Epithelial cell of proximal tubule (primary cell): ENCODE measurements around the gene RNF111. TPM values are rescaled to one million over a fixed set of nuclear protein-coding genes. Genes with fewer than 3 reads are reported as not detected.
A peak's percentile ranks its signal among the peaks of the same experiment; 100 is the strongest.

Experiments
- DNase-seq: peaks from one replicate; pipeline ENCODE4 v3.0.0-alpha.2; 2011; ENCODE audit warnings: low read depth
- H3K4me3 ChIP-seq: 2 replicates; pipeline ENCODE4 v1.5.1; 2011; ENCODE audit warnings: low read depth, mild to moderate bottlenecking, low read length
- total RNA-seq: library from RNA; depleted of rRNA; stranded (reverse); fragments of >200 nt; gene quantifications from 2 replicates; pipeline ENCODE4 v1.2.3, GENCODE V29; 2015
- TF ChIP-seq, protein P1 (sequence below): conservative IDR thresholded peaks from 2 replicates; pipeline ENCODE4 v1.5.1; 2012; ENCODE audit warnings: low read depth, mild to moderate bottlenecking, low read length

The RNF111 gene
- total RNA-seq, 1 donor from 2014 or later: 8.5 TPM

DNA sequence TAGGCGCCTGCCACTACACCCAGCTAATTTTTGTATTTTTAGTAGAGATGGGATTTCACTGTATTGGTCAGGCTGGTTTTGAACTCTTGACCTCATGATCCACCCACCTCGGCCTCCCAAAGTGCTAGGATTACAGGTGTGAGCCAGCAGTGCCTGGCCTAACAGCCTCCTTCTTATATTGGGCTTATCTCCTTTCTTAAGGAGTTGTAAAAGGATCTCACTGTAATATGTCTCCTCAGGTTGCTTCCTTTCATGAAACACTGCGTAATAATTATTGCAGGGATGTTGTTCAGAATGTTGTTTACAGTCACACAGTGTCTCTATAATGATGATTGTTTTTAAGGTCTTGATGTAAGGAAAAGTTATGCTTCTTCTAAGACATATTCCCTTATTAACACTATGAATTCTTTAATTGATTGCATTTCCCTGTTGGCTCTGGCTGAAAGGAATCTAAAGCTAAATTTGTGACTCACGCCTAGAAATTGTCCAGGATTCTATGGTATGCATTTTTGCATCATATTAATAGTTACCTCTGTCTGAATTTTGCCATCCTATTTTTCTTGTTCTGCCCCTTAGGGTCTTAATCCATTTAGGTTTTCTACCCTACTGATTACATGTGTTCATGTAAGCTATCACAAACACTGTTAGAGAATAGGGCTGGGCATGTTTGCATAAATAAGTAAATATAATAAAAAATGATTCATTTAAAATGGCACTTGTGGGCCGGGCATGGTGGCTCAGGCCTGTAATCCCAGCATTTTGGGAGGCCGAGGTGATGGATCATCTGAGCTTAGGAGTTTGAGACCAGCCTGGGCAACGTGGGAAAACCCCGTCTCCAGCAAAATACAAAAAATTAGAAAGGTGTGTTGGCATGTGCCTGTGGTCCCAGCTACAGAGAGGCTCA, 24.5 kb upstream of the RNF111 start:
- DNase-seq: no peak
- TF ChIP-seq, protein P1, sequence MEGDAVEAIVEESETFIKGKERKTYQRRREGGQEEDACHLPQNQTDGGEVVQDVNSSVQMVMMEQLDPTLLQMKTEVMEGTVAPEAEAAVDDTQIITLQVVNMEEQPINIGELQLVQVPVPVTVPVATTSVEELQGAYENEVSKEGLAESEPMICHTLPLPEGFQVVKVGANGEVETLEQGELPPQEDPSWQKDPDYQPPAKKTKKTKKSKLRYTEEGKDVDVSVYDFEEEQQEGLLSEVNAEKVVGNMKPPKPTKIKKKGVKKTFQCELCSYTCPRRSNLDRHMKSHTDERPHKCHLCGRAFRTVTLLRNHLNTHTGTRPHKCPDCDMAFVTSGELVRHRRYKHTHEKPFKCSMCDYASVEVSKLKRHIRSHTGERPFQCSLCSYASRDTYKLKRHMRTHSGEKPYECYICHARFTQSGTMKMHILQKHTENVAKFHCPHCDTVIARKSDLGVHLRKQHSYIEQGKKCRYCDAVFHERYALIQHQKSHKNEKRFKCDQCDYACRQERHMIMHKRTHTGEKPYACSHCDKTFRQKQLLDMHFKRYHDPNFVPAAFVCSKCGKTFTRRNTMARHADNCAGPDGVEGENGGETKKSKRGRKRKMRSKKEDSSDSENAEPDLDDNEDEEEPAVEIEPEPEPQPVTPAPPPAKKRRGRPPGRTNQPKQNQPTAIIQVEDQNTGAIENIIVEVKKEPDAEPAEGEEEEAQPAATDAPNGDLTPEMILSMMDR: no peak
- H3K4me3 ChIP-seq: no peak overlapping the region

DNA sequence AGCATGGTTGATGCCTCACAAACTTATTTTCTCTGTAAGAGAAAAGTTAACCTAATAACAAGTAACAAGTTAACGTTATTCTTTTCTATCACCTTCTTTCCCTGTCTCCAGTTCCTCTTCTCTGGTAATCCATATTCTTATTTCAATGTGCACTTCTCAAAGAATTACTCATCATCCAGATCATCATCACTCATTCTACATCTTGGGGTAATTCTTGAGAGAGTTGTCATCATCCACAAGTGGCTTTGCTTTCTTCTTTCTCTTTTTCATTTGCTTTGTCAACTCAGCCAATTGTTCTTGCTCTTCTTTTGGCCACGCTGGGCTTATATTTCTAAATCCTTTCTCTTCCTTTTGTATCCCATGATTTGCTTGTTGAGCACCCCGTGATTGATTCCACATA, 20.8 kb upstream of the RNF111 start:
- DNase-seq: no peak
- no peak overlapping the region for H3K4me3 ChIP-seq
- TF ChIP-seq, protein P1: no peak

DNA sequence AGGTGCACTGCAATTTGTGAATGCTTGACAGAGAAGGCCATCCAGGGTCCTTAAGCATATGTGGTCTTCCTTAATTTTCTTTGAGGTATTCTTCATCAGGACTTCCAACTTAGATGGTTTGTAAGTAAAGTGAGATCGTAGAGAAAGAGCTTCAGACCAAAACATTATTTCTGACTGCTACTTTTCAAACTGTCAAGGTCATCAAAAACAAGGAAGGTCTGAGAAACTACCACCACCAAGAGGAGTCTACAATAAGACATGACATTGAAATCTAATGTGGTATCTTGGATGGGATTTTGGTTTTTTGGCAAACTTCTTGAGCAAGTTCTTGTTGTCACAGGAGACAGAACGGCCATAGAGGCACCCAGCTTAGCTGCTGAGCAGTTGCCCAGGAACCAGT, 20.0 kb upstream of the RNF111 start:
- TF ChIP-seq, protein P1: no peak
- no peak for DNase-seq
- H3K4me3 ChIP-seq: no peak overlapping the region

DNA sequence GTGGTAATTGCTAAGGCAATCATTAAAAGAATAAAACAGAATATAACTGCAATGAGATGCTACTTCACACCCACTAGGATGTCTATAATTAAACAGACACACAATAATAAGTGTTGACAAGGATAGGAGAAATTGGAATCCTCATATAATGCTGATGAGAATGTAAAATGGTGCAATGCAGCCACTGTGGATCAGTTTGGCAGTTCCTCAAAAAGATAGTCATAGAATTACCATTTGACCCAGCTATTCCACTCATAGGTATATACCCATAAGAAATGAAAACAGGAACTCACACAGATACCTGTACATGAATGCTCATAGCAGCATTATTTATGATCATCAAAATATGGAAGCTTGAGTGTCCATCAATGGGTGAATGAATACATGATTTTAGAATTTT, 9.6 kb upstream of the RNF111 start:
- no peak overlapping the region for H3K4me3 ChIP-seq
- DNase-seq: no peak
- TF ChIP-seq, protein P1: no peak

DNA sequence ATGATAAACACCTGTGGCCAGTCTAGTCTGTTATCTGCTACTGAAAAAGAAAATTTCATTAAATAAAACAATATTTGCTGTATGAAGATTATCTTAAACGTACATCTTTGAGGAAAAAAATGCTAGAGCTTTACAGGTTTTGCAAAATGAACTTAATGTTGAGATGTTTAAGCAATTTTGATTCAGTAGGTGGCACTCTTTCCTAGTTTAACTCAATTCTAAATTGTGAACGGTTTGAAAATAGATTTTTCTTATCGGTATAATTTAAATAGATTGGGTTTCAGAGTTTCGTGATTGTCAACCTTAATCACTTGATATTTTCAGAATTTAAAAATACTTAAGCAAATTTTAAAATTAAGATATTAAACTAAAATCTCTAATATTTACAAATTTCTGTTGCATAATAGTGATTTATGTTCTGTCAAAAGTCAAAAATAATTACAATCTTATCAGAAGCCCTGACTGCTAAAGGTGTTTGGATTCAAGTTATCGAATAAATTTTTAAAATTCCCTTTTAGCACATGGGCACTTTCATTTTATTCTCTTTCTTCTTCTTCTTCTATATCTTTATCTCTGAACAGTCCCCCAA, 7.0 kb upstream of the RNF111 start:
- peak; percentile 13 for DNase-seq
- TF ChIP-seq, protein P1: peak; percentile 55
- no peak overlapping the region for H3K4me3 ChIP-seq

DNA sequence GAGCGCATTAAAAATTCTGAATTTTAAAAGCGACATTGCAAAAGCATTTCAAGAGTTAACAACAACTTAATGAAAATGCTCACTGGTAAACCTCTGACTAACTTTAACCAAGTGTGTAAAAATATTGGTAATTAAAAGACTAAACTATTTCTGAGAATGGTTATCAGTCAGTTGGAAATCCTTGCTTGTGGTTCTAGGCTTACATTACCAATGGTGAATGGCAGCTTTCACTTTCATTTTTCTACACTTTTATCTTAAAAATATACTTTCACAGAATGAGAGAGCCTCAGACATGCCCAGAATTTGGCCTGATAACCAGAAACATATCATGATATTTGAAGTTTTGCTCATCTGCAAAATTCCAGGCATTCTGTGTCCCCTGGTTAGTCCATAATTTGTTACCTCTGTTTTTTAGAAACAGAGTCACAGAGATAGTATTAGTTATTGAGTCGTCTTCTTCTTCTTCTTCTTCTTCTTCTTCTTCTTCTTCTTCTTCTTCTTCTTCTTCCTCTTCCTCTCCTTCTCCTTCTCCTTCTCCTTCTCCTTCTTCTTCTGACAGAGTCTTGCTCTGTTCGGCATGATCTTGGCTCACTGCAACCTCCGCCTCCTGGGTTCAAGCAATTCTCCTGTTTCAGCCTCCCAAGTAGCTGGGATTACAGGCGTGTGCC, 5.5 kb upstream of the RNF111 start:
- no peak for DNase-seq
- H3K4me3 ChIP-seq: no peak overlapping the region
- TF ChIP-seq, protein P1: no peak
